NCI-H2171 treated with DMSO at 0.1 percent for 48 hours (cell line): ENCODE data around the gene METTL9.
"Not testable (repeated sequence)": the region's sequence is repeated elsewhere in the genome, so short reads cannot be mapped to it uniquely, and the experiment has no call there.

ENCODE experiments used
- DNase-seq: peaks from one replicate; lab custom pipeline; 2025; lab: John Stamatoyannopoulos, UW

Gene METTL9

DNA sequence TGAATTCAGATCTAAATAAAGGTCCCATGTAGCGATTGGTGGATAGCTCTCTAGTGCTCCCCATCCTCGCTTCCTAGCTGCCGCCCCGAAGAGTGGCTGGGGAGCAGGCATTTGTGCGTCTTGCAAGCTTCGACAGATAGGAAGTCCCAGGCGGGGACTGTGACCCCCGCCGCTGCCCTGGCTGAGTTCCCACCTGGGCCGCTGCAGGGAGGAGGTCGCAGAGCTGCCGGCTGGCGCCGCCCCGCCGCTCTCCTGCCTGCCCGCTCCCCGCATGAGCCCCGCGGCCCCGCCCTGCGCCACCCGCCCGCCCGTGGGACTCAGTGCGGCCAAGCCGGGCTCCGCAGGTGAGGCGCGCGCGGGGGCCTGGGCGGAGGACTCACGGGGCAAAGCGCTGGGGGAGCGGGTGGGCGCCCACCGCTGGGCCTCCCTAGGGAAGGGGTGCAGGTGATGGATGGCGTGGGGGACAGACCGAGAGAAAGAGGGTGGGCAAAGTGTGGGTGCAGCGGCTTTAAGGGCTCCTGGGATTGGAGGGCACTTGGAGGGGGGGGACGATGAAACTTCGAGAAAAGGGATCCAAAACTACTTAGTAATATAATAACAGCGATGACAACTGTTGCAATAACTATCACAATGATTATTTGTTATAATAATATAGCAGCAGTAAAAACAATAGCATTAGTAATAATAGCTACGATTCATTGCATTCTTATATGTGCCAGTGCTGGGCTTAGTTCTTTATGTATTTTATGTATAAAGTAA, 64.7 kb downstream of the METTL9 start, which contains the start of gene OTOA:
Gene OTOA (plus strand): TSS at position 80 of the 759 bp plus-strand sequence. CDS start 14,547 bp downstream, outside the sequence.
- DNase-seq, result peak; percentile 37

DNA sequence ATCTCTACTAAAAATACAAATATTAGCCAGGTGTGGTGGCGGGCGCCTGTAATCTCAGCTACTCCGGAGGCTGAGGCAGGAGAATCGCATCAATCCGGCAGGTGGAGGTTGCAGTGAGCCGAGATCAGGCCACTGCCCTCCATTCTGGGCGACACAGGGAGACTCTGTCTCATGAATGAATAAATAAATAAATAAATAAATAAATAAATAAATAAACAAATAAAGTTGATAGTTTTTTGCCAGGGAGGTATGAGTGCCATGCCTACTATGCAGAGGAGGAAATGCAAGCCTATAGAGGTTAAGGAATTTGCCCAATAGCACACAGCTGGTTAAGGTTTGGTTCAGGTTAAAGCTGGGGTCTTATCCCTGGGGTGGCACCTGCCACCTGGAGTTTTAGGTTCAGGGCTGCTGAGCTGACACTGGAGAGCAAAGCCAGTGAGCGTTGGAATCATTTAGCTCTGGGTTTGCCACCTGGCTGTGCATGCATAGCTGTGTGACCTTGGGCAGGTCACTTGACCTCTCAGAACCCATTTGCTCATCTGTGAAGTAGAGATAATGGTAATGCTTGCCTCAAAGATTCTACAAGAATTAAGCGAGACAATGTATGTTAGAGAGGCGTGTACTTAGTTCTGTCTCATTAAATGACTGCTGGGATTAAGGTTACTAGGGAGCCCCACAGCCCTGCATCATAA, 65.6 kb downstream of the METTL9 start:
- no peak for DNase-seq

DNA sequence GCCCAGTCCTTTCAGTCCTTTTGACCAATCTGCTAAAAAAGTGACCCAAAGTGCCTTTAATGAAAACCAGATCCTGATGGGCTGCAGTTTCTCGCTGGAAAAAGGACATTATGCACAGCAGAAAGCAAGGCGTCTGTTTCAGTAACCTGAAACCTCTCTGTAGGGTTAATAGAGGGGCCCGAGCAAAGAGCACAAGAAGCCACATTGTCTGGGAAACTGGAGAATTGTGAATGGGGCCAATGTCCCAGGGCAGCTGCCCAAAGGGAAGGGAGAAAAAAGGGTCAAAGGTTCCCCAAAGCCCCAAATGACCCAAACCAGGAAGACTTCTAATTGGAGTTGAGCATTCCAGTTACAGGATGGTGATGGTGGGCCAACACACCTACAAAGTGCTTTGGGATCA, 67.4 kb downstream of the METTL9 start:
- DNase-seq, result peak; percentile 25

DNA sequence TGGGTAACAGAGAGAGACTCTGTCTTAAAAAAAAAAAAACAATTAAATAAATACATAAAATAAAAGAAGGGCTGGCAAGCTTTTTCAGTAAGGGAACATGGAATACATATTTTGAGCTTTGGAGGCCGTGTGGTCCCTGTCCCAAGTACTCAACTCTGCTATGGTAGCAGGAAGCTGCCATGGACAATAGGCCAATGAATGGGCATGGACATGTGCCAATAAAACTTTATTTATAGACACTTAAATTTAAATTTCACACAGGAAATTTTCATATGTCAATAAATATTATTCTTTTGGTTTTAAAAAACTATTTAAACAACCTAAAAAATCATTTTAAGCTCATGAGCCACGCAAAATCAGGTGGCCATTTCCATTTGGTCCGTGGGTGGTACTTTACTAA, 68.2 kb downstream of the METTL9 start:
- DNase-seq, result no peak

DNA sequence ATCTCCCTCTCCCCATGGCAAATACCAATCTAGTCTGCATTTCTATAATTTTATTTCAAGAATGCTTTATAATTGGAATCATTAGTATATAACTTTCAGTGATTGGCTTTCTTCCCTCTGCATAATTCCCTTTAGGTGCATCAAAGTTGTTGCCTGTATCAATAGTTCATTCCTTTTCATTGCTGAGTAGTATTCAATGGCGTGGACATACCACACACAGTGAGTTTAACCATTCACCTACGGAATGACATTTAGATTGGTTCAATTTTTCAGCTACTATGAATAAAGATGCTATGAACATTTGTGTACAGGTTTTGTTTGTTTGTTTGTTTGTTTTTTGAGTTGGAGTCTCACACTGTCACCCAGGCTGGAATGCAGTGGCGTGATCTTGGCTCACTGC, 74.1 kb downstream of the METTL9 start:
- DNase-seq, result no peak

DNA sequence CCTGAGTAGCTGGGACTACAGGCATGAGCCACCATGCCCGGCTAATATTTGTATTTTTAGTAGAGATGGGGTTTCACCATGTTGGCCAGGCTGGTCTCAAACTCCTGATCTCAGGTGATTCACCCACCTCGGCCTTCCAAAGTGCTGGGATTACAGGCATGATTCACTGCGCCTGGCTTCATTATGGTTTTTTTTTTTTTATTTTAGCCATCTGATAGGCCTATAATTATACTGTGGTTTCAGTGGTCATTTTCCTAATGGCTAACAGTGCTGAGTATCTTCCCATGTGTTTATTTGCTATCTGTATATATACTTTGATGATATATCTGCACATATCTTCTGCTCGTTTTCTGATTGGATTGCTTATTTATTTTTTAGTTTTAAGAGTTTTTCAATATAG, 75.1 kb downstream of the METTL9 start:
- not testable (repeated sequence) for DNase-seq

DNA sequence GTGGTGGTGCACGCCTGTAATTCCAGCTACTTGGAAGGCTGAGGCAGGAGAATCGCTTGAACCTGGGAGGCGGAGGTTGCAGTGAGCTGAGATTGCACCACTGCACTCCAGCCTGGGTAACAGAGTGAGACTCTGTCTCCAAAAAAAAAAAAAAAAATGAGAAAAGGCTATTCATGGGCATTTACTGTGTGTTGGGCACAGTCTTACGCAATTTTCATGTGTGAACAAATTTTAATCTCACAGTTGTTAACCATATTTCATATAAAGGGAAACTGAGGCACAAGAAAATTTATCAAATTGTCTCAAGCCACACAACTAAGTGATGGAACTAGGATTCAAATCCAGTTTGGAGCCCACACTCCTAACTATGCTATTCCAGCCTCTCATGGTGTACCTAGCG, 81.3 kb downstream of the METTL9 start:
- DNase-seq, result not testable (repeated sequence)

DNA sequence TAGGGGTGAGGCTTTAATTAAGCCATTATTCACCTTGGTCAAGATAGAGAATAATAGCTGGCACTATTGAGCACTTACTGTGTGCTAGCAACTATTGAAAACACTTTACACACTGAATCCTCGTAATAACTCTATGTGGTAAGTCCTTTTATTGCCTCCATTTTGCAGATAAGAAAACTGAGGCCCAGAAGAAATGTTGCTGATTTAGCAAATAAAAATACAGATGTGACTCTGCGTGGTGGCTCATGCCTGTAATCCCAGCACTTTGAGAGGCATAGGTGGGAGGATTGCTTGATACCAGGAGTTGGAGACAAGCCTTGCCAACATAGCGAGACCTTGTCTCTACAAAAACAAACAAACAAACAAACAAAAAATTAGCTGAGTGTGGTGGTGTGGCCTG, 83.8 kb downstream of the METTL9 start:
- no peak for DNase-seq

- DNase-seq, result peak; percentile 23
These were observed 84.8 kb downstream of the METTL9 start for GRCh38 chr16:21684199-21684598.

DNA sequence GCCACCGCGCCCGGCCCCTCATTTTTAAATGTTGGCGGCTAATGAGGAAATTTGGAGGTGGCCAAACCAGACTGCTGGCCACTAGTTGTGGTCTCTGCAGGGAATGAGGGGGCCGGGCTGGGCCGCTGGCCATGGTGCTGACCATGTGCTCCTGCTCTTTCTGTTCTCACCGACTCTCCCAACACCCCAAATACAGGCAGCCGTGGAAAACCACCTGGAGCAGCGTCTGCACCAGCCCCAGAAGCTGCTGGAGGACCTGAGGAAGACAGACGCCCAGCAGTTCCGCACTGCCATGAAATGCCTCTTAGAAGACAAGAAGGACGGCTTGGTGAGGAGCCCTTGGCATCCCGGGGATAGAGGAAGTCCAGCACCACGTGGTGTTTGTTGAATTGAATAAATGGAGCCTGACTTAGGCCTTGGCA, 85.7 kb downstream of the METTL9 start:
- DNase-seq, result no peak

DNA sequence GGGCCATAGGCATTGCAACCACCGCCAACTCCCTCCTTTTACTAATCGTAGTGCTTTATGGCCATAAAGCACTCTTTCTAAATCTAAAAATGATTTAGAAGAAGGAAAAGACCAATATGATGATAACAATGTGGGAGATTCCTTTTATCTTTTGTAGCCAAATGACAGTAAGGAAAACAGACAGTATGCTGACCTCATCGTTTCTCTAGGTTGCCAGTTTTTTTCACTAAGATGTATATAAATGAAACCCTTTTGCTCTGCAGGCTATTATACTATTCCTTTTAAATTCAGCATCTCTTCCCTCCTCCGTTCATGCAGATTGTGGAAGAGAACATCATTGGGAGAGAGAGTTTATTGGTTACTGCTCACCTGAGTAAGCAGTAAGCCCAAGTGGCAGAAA, 89.7 kb downstream of the METTL9 start:
- DNase-seq, result no peak

- not testable (repeated sequence) for DNase-seq
These were observed 91.6 kb downstream of the METTL9 start for GRCh38 chr16:21690967-21691366.

DNA sequence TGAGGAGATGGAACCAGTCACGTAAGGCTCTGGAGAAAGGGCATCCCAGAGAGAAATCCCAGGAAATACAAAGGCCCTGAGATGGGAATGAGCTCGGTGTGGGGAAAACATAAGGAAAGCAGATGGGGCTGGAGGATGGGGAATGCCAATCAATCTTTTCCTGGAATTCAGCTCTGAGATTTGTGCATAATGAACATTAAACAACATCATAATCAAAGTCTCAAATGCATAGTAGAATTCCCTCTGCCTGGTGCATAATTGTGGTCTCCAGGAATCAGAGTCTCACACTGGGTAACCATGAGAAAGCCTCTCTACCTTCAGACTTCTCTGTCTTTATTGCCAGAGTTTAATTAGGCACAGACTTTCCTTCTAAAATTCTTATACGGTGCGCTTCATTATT, 95.2 kb downstream of the METTL9 start:
- DNase-seq, result no peak

- DNase-seq, result no peak
These were observed 97.7 kb downstream of the METTL9 start for GRCh38 chr16:21697032-21697431.

DNA sequence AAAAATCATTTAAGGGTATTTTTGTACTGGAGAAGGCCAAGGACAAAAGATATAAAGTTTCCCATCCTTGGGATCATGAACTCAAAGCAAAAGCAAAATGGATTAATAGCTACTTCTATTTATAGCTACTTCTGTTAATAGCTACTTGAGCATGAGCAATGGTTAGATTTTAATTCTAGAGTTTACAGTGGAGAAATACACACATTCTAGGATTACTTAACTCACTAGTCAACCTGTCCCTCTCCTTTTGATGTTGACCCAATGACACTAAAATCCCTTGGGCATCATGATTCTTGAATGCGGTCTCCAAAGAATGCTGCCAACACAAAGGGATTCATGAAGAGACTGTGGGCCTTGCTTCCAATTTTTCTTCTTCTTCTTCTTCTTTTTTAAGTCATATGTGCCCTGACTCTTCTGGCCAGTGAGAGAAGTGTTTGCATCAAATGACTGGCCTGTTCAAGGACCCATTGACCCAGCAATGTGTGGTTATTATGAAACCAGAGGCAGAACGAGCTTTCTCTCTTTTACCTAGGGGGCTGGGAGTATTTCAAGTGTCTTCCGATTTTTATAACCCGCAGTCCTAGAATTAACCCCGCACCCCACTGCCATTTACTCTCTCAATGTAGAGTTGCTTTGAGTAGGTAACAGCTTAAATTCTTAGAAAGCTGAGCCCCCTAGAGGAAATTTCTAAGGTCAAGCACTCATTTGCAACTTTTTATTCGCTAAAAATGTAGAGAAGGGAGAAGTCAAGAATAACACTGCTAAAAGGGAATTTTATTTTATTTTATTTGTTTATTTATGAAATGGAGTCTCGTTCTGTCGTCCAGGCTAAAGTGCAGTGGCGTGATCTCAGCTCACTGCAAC, 99.0 kb downstream of the METTL9 start:
- DNase-seq, result no peak

DNA sequence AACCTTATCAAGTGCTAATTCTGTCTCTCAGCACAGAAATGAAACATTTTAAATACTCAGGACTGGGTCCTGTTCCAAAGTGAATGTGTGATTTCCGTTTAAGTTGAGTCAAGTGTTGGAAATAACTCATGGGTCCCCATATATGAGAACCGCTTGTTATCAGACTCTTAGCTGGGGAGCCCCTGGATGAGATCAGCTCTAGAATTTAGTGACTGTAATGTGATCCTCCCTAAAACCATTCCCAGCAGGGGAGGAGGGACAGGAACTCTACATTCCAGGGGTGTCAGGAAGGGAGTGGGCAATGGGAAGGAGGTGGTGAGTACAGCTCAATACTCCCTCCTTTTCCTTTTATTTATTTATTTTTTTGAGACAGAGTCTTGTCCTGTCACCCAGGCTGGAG, 101.9 kb downstream of the METTL9 start:
- DNase-seq, result no peak

- no peak for DNase-seq
These were observed 102.9 kb downstream of the METTL9 start for GRCh38 chr16:21702276-21702675.

GRCh38 chr16:21703156-21703555, 103.8 kb downstream of the METTL9 start:
- no peak for DNase-seq

- no peak for DNase-seq
These were observed 104.3 kb downstream of the METTL9 start for GRCh38 chr16:21703589-21704174.

DNA sequence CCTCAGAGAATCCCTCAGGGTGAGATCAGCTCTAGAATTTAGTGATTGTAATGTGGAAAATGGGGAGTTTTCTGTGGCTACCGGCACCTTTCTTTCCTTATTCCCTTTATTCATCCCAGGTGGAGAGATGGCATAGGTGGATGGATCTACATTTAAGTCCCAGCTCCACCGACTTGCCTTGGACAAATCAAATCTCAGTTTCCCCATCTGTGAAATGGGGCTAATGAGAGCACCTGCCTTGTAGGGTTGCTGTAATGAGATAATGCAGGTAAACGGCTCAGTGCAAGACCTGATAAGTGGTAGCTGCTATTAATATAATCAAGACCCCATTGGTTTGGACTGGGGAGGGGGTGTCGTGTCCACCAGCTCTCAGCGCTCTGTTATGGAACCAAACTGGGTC, 104.9 kb downstream of the METTL9 start:
- no peak for DNase-seq

- no peak for DNase-seq
These were observed 105.4 kb downstream of the METTL9 start for GRCh38 chr16:21704733-21705132.
